ENCODE data around the gene GLI3.

GRCh38 chr7:41940760-41941343 lies 296.2 kb downstream of the GLI3 start:
- TF ChIP-seq POLR2A (IDR thresholded peaks at IDR 0.05): no peak
- TF ChIP-seq, protein P1, sequence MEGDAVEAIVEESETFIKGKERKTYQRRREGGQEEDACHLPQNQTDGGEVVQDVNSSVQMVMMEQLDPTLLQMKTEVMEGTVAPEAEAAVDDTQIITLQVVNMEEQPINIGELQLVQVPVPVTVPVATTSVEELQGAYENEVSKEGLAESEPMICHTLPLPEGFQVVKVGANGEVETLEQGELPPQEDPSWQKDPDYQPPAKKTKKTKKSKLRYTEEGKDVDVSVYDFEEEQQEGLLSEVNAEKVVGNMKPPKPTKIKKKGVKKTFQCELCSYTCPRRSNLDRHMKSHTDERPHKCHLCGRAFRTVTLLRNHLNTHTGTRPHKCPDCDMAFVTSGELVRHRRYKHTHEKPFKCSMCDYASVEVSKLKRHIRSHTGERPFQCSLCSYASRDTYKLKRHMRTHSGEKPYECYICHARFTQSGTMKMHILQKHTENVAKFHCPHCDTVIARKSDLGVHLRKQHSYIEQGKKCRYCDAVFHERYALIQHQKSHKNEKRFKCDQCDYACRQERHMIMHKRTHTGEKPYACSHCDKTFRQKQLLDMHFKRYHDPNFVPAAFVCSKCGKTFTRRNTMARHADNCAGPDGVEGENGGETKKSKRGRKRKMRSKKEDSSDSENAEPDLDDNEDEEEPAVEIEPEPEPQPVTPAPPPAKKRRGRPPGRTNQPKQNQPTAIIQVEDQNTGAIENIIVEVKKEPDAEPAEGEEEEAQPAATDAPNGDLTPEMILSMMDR (IDR thresholded peaks at IDR 0.05): peak; percentile 56 to 90 (median 84)
